ENCODE measurements around the gene FMN1.

GRCh38 chr15:32829436-32829835, 365.1 kb downstream of the FMN1 start:
- no peak for TF ChIP-seq EZH2phosphoT487 (IDR thresholded peaks at IDR 0.05; ENCODE audit: insufficient read depth, low read depth)
- no peak for TF ChIP-seq EZH2 (IDR thresholded peaks at IDR 0.05; ENCODE audit: insufficient read depth, poor library complexity, severe bottlenecking)
